Peyer's patch (tissue), 4 donors: Measurements from ENCODE around the gene TRIM8. TPM values are rescaled to one million over a fixed set of nuclear protein-coding genes. Genes with fewer than 3 reads are reported as not detected.

Source experiments
- DNase-seq, 3 donors: peaks; one replicate each; pipeline ENCODE4 v3.0.0-alpha.2; 2017 to 2019
- H3K27ac ChIP-seq, 4 donors: fragments of 200-600 bp; sonication (generic); one replicate each; pipeline ENCODE4 v1.5.1; 2016 to 2019
- H3K27me3 ChIP-seq, 2 donors: fragments of 200-600 bp; sonication (generic); one replicate each; pipeline ENCODE4 v1.5.1; 2019
- H3K36me3 ChIP-seq, 3 donors: fragments of 200-600 bp; sonication (generic); one replicate each; pipeline ENCODE4 v1.5.1; 2016 to 2019
- H3K4me1 ChIP-seq, 4 donors: fragments of 200-600 bp; sonication (generic); one replicate each; pipeline ENCODE4 v1.5.1; 2016 to 2019
- H3K4me3 ChIP-seq, 4 donors: fragments of 200-600 bp; sonication (generic); 1 replicate in 3 of 4; 2 replicates in 1 of 4; pipeline ENCODE4 v1.5.1; 2016 to 2019; ENCODE audit warnings: mild to moderate bottlenecking in 1 of 4
- H3K9me3 ChIP-seq, 4 donors: fragments of 200-600 bp; sonication (generic); one replicate each; pipeline ENCODE4 v1.5.1; 2016 to 2019; ENCODE audit warnings: mild to moderate bottlenecking in 1 of 4
- CTCF ChIP-seq, 6 experiments: fragments of 450-650 bp in 4 of 6; fragments of 200-600 bp in 2 of 6; sonication (generic) in 1 of 6; IDR thresholded peaks; one replicate each; pipeline ENCODE4 v1.5.1; 2017 to 2019; ENCODE audit warnings: antibody characterized with exemption in 6 of 6, mild to moderate bottlenecking in 3 of 6, moderate library complexity in 1 of 6
- POLR2A ChIP-seq, 2 donors: fragments of 450-650 bp; IDR thresholded peaks; one replicate each; pipeline ENCODE4 v1.5.1; 2017; ENCODE audit warnings: antibody characterized with exemption in 2 of 2, mild to moderate bottlenecking in 2 of 2, moderate library complexity in 2 of 2
- total RNA-seq, 4 donors: library from RNA; depleted of rRNA; stranded (reverse); fragments of >200 nt; gene quantifications; one replicate each; pipeline ENCODE4 v1.1.0, GENCODE V29; 2016

The TRIM8 gene
- total RNA-seq, 4 donors from 2014 or later = 88.3 to 154 (median 119) TPM

GRCh38 chr10:102629661-102630614 is 14.3 kb upstream of the TRIM8 start:
- H3K27ac ChIP-seq = peak overlapping the region in 3 of 4 donors; percentile 46 to 85 (median 49)
- peaks cover 0 to 12% (median 0%) of the 10 kb centered on the region in 3 donors for H3K36me3 ChIP-seq
- peaks cover 0 to 43% (median 0%) of the 10 kb centered on the region in 4 donors for H3K4me1 ChIP-seq
- H3K27me3 ChIP-seq = no peaks in the 10 kb centered on the region
- no peaks in the 10 kb centered on the region for H3K9me3 ChIP-seq
- DNase-seq = no peak
- no peak overlapping the region for H3K4me3 ChIP-seq
- TF ChIP-seq CTCF (IDR thresholded peaks at IDR 0.05) (no peak), POLR2A (IDR thresholded peaks at IDR 0.05) (no peak)

GRCh38 chr10:102630663-102631062 is 13.6 kb upstream of the TRIM8 start:
- no peaks in the 10 kb centered on the region for H3K9me3 ChIP-seq
- H3K4me3 ChIP-seq = no peak overlapping the region
- H3K4me1 ChIP-seq = peaks cover 0 to 43% (median 3%) of the 10 kb centered on the region in 4 donors
- H3K27me3 ChIP-seq = no peaks in the 10 kb centered on the region
- H3K27ac ChIP-seq = no peak overlapping the region
- TF ChIP-seq POLR2A (IDR thresholded peaks at IDR 0.05) (no peak), CTCF (IDR thresholded peaks at IDR 0.05) (no peak)
- no peak for DNase-seq
- H3K36me3 ChIP-seq = peaks cover 0 to 12% (median 0%) of the 10 kb centered on the region in 3 donors

- Histone ChIP-seq H3K9me3 (no peaks in the 10 kb centered on the region), H3K4me1 (peaks cover 0 to 39% (median 4%) of the 10 kb centered on the region in 4 donors), H3K36me3 (peaks cover 0 to 12% (median 0%) of the 10 kb centered on the region in 3 donors), H3K4me3 (no peak overlapping the region), H3K27ac (peak overlapping the region in 2 of 4 donors; percentile 19 to 49), H3K27me3 (no peaks in the 10 kb centered on the region)
- TF ChIP-seq CTCF (IDR thresholded peaks at IDR 0.05) (no peak), POLR2A (IDR thresholded peaks at IDR 0.05) (no peak)
- no peak for DNase-seq
Measured at GRCh38 chr10:102631525-102632393, 12.5 kb upstream of the TRIM8 start.

GRCh38 chr10:102632394-102633111 is 11.7 kb upstream of the TRIM8 start:
- no peaks in the 10 kb centered on the region for H3K27me3 ChIP-seq
- TF ChIP-seq POLR2A (IDR thresholded peaks at IDR 0.05) = no peak
- TF ChIP-seq CTCF (IDR thresholded peaks at IDR 0.05) = no peak
- no peaks in the 10 kb centered on the region for H3K9me3 ChIP-seq
- H3K4me1 ChIP-seq = peaks cover 0 to 31% (median 4%) of the 10 kb centered on the region in 4 donors
- H3K36me3 ChIP-seq = peaks cover 0 to 8% (median 0%) of the 10 kb centered on the region in 3 donors
- H3K4me3 ChIP-seq = no peak overlapping the region
- H3K27ac ChIP-seq = peak overlapping the region; percentile 6 to 59 (median 38)
- no peak for DNase-seq

GRCh38 chr10:102633287-102633686 is 11.0 kb upstream of the TRIM8 start:
- DNase-seq = no peak
- H3K27ac ChIP-seq = peak overlapping the region; percentile 6 to 62 (median 54)
- peaks cover 0 to 6% (median 0%) of the 10 kb centered on the region in 3 donors for H3K36me3 ChIP-seq
- TF ChIP-seq CTCF (IDR thresholded peaks at IDR 0.05) = no peak
- TF ChIP-seq POLR2A (IDR thresholded peaks at IDR 0.05) = no peak
- no peaks in the 10 kb centered on the region for H3K9me3 ChIP-seq
- H3K27me3 ChIP-seq = no peaks in the 10 kb centered on the region
- H3K4me3 ChIP-seq = no peak overlapping the region
- H3K4me1 ChIP-seq = peaks cover 0 to 26% (median 4%) of the 10 kb centered on the region in 4 donors
